CD4-positive, alpha-beta T cell treated with Interleukin-4 for 4 hours (primary cell): Measurements from ENCODE around the gene DMC1.

Source experiments
- DNase-seq: peaks from one replicate; pipeline ENCODE4 v3.0.0-alpha.2; 2020

Gene DMC1

GRCh38 chr22:38566726-38567504, 3.1 kb downstream of the DMC1 start:
- DNase-seq: no peak

- DNase-seq: no peak
Observed at GRCh38 chr22:38565441-38565840, 4.5 kb downstream of the DMC1 start.

DNA sequence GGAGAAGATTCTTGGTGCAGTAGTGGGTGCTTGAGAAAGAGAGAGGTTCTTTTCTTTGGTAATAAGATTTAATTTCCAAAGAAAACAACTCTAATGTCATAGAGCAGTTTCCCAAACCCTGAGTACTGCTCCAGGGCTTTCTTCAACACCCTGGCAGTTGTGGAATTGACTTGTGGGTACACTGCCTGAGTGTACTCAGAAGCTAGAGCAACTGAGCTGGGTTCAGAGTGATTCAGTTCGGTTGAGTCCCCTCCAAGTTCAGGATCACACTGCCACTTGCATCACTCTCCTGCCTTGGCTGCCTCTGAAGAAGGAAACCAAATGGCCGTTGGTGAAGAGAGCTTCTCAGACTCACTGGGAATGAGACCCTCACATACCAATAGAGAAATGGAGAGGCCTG, 5.3 kb downstream of the DMC1 start:
- no peak for DNase-seq

GRCh38 chr22:38554281-38554680, 15.7 kb downstream of the DMC1 start:
- DNase-seq: no peak

DNA sequence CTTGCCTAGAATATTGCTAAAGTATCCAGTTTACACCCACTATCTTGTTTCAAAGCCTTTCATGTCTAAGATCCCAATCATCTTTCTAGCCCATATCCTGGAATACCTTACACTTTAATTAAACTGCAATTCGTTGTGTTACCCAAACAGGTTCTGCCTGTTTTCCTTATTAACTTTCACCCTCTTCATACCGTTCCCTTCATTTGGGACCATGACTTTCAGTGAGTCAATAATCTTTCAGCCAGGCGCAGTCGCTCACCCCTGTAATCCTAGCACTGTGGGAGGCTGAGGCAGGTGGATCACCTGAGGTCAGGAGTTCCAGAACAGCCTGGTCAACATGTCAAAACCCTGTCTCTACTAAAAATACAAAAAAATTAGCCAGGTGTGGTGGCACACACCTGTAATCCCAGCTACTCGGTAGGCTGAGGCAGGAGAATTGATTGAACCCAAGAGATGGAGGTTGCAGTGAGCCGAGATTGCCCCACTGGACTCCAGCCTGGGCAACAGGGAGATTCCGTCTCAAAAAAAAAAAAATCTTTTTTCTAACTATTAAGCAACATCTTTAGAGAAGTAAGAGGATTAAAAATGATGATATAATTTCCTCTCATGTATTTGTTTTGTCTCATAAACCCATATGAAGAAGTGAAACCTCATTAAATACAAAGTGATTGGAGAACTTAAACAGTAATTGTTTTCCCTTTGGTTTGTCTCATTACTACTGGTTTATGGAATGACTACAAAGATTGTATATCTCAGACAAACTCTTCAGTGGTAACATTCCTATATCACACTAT, 20.7 kb downstream of the DMC1 start:
- DNase-seq: no peak

GRCh38 chr22:38540701-38541100, 29.3 kb downstream of the DMC1 start:
- DNase-seq: no peak

DNA sequence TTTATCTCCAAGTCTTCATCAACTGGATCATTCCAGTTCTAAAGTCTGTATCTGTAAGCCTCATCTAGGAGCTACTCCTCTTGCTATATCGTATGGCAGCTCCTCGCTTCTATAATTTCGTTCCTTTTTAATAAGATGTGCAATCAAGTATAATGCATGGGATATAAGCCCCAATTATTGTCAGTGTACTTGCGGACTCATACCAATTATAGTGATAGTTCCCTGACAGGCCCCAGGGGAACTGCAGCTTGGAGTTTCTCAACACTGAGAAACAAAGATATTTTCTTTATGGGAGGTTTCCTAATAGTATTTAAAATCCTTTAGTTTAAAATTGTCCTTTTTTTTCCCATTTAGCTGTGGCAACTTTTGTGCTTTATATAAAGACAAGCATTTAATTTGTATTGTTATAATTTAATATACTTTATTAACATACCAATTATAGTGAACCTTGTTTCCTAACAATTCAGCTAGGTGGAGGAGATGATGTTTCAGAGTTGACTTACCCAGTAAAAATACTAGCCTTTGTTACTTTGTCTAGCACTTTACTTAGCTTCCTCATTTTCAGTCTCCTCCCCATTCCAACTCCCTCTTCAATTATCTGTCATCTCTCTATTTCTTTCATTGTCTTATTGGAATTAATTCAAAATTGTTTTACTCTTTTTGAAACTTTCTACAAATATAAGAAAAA, 38.6 kb downstream of the DMC1 start:
- DNase-seq: no peak

- no peak for DNase-seq
Observed at GRCh38 chr22:38524429-38524828, 45.6 kb downstream of the DMC1 start.

DNA sequence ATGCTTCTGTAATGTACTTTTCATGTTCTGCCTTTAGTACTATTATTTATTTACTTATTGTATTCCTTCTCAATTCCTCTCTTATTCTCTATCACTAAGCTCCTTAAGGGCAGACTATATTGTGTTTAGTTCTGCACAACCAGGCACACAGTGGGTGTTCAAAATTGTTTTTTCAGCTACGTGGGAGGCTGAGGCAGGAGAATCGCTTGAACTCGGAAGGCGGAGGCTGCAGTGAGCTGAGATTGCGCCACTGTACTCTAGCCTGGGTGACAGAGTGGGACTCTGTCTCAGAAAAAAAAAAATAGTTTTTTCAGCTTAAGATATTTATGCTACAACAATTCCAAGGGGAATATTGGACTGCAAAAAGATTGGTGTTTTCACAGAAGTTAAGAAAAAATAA, 46.5 kb downstream of the DMC1 start:
- DNase-seq: no peak

DNA sequence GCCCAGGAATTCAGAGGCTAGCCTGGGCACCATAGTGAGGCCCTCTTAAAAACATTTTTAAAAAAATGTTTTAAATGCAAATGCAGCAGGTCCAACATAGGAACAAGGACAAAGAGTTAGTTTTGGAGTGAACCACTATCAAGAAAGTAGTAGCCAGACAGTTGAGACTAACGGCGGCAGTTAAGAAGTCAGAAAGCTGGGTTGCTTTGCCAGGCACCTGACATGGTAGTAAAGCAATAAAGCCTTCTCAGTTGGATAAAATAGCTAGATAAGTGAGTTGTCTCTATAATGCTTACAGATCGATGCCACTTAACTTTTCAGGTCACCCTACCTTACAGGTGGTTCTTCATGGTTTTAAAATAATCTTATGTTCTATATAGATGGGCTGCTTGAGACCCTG, 47.0 kb downstream of the DMC1 start:
- no peak for DNase-seq

GRCh38 chr22:38519453-38520250, 50.3 kb downstream of the DMC1 start:
- no peak for DNase-seq

GRCh38 chr22:38518620-38519019, 51.4 kb downstream of the DMC1 start:
- DNase-seq: no peak

DNA sequence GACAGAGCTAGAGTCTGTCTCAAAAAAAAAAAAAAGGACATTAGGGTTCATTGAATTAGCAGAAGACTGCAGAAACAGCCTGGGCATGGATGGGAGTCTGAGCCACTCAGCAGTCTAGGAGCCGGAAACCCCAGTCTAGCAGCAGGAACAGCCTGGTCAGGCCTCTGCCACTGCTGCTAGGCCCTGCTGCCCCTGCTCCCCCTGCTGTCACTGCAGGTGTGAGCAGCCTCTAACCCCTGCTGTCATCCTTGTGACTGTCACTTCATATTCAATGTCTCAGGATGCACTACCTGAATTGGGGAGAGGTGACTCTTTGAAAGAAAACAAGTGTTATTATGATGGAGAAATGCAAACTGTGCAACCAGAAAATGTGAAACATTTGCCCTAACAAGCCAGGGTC, 56.9 kb downstream of the DMC1 start:
- peak; percentile 42 for DNase-seq

DNA sequence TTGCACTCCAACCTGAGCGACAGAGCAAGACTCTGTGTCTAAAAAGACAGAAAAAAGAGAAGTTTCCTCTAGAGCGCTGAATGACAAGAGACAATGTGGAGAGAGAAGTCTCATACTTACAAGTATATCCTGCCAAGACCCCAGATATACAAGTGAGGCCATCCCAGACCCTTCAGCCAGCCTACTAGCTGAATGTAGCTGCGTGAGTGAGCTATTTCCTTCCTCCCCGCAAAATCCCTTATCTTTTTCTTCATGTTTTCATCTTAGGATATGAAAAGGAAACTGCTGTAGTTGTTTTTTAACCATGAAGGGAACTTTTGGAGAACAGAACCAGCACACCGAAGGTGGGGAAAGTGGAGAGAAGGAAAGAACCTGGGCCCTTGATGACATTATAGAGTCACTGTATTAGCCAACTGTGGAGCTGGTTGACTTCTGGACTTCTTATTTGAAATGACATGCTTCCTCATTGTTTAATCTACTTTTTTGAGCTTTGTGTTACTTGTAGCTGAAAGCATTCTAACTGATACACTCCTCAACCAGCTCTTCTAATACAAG, 59.5 kb downstream of the DMC1 start:
- no peak for DNase-seq

DNA sequence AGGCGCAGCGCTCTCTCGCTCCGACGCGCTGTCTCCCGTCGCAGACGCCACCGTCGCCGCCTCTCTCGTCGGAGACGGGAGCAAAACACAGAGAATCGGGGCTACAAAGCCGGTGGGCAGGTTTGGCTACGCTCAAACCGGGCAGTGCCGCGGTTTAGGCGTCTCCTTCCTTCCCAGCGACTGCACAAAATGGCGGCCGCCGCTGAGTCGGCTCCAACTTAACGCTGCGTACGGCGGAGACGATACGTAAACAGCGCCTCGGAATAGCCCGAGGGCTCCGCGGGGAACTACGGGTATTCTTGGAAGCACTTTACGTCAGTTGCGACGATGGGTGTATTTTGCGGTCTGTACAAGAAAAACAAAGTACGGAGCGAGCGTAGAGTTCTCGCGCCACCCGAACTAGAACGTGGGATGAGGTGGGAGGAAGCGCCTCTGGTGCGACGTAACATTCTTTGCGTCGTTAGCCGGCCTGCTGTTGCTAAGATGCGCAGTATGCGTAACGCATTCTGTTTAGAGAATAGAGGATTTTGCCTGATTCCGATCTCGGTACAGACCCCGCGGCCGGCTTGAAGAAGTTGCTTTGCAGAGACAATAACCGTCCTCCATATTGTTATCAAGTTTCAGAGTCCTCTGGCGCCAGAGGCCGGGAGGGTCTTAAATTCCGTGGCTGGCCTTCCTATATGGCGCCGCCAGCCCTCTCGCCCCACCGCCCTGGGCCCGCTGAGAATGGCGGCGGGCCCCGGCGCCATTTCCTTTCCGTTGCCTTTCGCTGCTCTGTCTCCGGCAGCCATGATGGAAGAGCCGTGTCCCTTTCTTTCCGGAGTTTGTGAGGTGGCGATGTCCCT, 63.6 kb downstream of the DMC1 start, which contains the start of gene DDX17:
Gene DDX17 (minus strand): TSS at position 194 of the 845 bp plus-strand sequence.
- DNase-seq: peak; percentile 96

DNA sequence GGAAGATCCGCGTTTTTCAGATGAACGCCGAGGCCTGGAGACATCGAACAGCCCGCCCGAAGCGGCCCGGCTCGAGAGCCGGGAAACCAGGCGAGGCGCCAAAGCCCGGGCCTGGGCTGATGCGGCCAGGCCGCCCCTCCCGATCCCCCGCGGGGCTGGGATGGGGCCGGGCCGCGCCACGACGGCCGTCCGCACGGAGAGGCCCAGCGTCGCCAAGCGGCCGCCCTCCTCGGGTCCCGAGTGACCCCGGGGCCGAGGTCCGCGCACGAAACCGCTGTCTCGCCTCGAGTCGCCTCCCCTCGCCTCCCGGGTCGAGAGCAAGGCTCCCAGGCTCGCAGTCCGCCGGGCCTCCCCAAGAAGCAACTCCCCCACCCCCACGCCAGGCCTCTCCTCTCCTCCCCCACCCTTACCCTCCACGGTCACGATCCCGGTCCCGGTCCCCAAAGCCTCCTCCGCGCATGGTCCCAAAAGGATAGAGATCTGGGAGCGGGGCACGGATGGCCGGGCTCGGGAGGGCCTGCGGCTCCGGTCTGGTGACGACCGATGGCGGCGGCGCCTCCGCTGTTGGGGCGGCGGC, 64.4 kb downstream of the DMC1 start:
- DNase-seq: peak; percentile 42

DNA sequence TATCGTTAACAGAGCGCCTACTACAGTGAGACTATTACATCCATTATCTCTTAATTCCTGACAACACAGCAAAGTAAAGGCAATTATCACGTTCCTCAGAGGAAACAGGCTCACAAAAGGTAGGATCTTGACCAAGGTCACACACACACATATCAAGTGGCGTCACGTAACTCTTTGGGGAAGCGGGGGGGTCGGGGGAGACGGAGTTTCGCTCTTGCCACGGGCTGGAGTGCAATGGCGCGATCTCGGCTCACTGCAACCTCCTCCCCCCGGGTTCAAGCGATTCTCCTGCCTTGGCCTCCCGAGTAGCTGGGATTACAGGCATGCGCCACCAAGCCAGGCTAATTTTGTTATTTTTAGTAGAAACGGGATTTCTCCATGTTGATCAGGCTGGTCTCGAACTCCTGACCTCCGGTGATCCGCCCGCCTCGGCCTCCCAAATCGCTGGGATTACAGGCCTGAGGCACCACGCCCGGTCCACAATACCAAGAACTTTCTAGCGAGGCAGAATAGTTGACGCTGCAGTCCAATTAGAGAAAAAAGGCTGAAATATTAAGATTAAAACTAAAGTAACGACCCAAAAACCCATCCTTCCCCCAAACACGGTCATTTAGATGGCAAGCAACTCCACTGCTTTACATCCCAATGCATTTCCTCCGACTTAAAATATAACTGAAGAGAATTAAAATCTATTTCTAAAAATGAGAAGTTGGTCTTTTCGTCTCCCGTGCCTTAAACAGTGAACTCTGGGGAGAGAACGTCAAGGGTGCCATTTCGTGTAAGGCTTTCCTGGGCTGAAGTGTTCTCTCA, 65.0 kb downstream of the DMC1 start:
- DNase-seq: peak; percentile 58

- DNase-seq: no peak
Observed at GRCh38 chr22:38503021-38503420, 67.0 kb downstream of the DMC1 start.

- DNase-seq: no peak
Observed at GRCh38 chr22:38501797-38502672, 67.9 kb downstream of the DMC1 start.
